HG02678 (cell line): ENCODE results near the gene CMC4.

Experiments
- ATAC-seq: cut with Tn5 transposase; IDR thresholded peaks from one replicate; pipeline ENCODE4 v1.9.1; 2021; ENCODE audit warnings: mild to moderate bottlenecking, moderate library complexity; ENCODE audit not compliant: unreplicated experiment

CMC4 gene

DNA sequence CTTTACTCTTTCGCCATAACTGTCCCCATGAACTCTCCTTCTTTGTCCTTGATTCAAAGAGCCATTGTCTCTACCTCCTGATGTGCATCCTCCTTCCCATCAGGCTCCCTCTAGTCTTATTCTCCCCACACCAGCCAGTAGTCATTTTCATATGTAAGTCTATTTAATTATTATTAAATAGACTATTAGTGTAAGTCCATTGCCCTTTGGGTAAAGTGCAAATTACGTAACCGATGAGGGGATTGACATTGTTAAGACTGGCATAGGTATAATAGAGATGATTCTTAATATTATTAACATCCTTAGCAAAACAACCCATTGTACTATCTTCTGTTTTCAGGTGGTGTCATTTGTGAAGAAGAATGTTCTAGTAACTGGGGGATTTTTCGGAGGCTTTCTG lies 16.7 kb downstream of the CMC4 start:
- ATAC-seq = no peak

- no peak for ATAC-seq
Measured at GRCh38 chrX:155053656-155054055, 17.3 kb downstream of the CMC4 start.

DNA sequence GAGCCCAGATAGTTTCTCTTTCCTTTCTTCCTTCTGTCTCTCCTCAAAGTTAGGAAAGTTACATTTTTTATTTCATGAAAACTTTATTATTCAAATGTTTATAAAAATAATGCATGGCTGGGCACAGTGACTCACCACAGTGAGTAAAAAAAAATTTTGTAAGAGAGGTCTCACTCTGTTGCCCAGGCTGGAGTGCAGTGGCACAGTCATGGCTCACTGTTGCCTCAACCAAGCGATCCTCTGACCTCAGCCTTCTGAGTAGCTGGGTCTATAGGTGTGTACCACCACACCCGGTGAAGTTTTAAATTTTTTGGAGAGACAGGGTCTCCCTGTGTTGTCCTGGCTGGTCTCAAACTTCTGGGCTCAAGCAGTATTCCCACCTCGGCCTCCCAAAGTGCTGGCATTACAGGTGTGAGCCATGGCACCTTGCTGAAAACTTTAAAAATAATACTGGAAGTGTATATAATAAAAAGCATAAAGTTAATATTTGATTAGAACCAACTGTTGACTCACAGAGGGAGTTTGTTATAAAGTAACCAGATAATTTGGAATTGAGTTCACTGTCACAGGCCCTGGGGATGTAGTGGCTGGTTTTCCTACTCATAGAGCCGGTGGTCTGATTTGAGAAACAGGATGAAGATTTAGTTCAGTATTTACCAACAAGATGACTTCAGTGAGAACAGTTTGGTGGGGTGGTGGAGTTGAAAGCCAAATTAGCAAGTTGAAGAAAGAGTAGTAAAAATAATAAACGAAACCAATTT lies 18.0 kb downstream of the CMC4 start:
- no peak for ATAC-seq

- ATAC-seq = no peak
Measured at GRCh38 chrX:155048977-155049619, 21.8 kb downstream of the CMC4 start.

- no peak for ATAC-seq
Measured at GRCh38 chrX:155046811-155047528, 24.0 kb downstream of the CMC4 start.

DNA sequence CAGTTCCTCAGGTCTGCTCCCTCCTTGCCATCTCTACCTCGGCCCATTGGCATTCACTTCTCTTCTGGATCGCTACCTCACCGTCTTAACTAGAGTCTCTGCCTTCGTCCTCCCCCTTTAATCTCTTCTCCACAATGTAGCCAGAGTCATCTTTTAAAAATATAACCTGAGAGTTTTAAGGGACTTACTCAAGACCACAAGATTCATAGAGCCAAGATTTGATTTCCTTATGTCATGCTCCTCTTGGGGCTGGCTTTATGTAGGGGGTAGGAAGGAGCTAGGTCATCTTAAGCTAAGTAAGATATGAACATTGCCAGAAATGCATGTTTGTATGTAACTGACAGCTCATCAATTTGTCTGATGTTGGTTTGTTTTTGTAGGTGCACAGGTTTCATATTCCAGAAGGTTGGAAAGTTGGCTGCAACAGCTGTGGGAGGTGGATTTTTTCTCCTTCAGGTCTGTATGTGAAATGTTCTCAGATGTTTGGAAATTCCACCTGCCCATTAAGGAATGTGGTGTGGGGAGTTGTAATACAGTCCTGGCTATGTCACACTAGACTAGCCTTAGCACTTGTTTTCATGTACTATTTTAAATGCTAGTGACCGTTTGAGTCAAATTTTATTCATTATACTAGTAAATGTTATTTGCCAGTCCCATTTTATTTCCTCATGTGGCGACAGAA lies 24.7 kb downstream of the CMC4 start:
- ATAC-seq = no peak

DNA sequence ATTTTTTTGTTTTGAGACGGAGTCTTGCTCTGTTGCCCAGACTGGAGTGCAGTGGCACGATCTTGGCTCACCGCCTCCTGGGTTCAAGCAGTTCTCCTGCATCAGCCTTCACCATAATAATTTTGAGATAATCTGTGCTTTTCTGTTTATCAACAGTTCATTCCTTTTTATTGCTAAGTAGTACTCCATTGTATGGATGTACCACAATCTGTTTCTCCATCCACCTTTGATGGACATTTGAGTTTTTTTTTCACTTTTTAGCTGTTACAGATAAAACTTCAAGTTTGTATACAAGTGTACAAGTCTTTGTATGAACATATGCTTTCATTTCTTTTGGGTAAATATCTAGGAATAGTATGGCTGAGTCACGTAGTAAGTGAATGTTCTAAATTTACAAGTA lies 35.2 kb downstream of the CMC4 start:
- no peak for ATAC-seq

DNA sequence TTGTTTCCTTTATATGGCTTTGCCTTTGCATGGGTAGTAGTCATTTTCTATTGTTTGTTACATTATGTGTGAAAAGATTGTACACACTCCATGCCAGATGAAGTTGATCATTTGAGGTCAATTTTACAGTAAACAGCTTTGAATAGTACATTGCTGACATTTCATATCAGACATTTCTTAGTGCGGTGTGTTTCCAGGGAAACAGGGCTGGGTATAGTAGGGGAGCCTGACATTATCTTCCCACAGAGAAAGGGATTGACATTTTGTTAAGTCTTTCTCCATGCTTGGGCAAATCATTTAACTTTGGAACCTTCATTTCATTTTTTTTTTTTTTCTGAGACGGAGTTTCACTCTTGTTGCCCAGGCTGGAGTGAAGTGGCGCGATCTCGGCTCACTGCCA lies 39.3 kb downstream of the CMC4 start:
- no peak for ATAC-seq

DNA sequence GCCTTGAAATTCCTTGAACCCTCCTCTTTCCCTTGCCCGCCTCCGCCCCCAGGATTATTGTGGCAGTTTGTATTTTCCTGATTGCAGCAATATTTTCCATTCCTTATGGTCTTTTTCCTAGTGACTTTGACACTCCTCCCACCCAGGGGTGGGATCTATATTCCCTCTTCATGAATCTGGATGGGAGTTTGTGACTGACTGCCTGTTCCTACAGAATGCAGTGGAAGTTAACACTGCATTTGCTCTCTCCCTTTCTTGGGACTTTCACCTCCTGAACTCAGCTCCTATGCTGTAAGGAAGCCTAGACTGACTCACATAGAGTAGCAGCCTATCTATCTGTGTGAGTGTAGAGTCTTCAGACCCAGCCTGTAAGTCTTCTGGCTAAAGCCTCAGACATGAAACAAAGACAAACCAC lies 42.1 kb downstream of the CMC4 start:
- ATAC-seq = no peak

DNA sequence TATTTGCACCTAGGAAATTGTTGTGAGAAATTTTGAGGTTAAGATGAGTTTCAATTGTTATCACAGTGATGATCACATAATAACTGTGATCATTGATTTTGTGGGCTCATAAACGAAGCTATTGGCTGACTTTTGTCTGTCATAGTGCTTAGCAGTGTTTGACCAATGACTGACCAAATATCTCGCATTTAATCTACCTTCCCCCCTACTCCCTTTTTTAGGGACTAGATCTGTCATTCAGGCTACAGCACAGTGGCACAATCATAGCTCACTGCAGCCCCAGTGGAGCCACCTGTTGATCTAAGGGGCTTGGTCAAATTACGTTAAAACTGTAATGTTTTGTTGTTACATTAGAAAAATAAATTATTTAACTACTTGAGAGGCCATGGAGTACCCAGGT lies 42.8 kb downstream of the CMC4 start:
- no peak for ATAC-seq

GRCh38 chrX:155027509-155028066 lies 43.3 kb downstream of the CMC4 start:
- no peak for ATAC-seq

GRCh38 chrX:155026727-155027508 lies 44.0 kb downstream of the CMC4 start, which contains the start of gene FUNDC2:
FUNDC2 (plus strand) TSS chrX:155026844; CDS start chrX:155026939, 95 bp downstream.
- ATAC-seq = peak; percentile 90

DNA sequence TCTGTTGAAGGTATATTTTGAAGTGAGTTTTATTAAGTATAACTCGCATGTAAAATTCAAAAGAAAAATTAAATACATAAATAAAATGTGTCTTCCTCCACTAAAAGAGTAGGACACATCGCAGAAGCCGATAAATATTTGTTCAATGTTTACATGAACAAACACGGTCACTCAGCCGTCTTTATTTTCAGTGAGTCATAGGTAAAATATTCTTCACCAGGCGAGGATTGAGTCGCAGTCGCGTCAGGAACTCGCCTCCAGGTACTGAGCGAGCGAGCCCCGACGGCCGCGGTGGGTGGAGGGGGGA lies 44.6 kb downstream of the CMC4 start:
- no peak for ATAC-seq

- no peak for ATAC-seq
Measured at GRCh38 chrX:155023907-155024833, 46.8 kb downstream of the CMC4 start.

DNA sequence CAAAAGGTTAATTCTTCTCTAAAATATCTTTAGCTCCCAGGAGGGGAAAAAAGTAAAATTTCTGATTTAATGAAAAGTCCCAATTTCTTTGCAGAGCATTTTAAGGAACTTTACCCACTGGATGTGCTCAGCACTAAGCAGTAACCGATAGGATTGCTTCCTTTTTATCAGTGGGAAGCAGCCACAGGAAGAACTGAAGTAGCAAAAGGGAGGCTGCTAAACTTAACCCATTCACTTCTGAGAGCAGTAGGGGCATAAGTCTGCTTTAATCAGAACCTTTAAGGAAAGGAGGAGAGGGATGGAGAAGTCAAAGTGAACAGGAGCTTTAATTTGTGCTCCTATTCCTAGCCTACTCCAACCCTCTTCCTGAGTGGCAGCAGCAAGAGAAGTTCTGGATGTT lies 48.4 kb downstream of the CMC4 start, which contains the start of gene F8:
F8 (minus strand) TSS at position 139 of the 400 bp plus-strand sequence. CDS start 171 bp downstream, outside the sequence.
- ATAC-seq = no peak

GRCh38 chrX:155020591-155020990 lies 50.3 kb downstream of the CMC4 start:
- ATAC-seq = no peak
